Hepatocyte (in vitro differentiated cells): Measurements from ENCODE around the gene MECR. TPM values are rescaled to one million over a fixed set of nuclear protein-coding genes. Genes with fewer than 3 reads are reported as not detected.

Experiments used
- DNase-seq: peaks from one replicate; pipeline ENCODE4 v3.0.0-alpha.2; 2016; ENCODE audit warnings: low spot score
- H2AFZ ChIP-seq: fragments of 200-600 bp; sonication (generic); 2 replicates; pipeline ENCODE4 v1.6.0; 2016; ENCODE audit warnings: antibody characterized with exemption, mild to moderate bottlenecking
- H3K27ac ChIP-seq: fragments of 200-600 bp; sonication (generic); 2 replicates; pipeline ENCODE4 v1.5.1; 2016; ENCODE audit warnings: mild to moderate bottlenecking
- H3K27me3 ChIP-seq: fragments of 200-600 bp; sonication (generic); 2 replicates; pipeline ENCODE4 v1.6.1; 2016
- H3K36me3 ChIP-seq: fragments of 200-600 bp; sonication (generic); replicated peaks from 2 replicates; pipeline ENCODE4 v1.5.1; 2016; ENCODE audit warnings: low read depth; ENCODE audit not compliant: insufficient read depth
- H3K4me1 ChIP-seq: fragments of 200-600 bp; sonication (generic); 2 replicates; pipeline ENCODE4 v1.5.1; 2016; ENCODE audit warnings: mild to moderate bottlenecking, moderate library complexity; ENCODE audit not compliant: insufficient read depth
- H3K4me2 ChIP-seq: fragments of 200-600 bp; sonication (generic); 2 replicates; pipeline ENCODE4 v1.6.0; 2016
- H3K4me3 ChIP-seq: fragments of 200-600 bp; sonication (generic); 2 replicates; pipeline ENCODE4 v1.5.1; 2016; ENCODE audit warnings: mild to moderate bottlenecking
- H3K79me2 ChIP-seq: fragments of 200-600 bp; sonication (generic); 2 replicates; pipeline ENCODE4 v1.6.0; 2017; ENCODE audit warnings: mild to moderate bottlenecking
- H3K9me2 ChIP-seq: fragments of 200-600 bp; sonication (generic); replicated peaks from 2 replicates; pipeline ENCODE4 v1.6.0; 2017; ENCODE audit warnings: mild to moderate bottlenecking; ENCODE audit not compliant: insufficient read depth
- H3K9me3 ChIP-seq: fragments of 200-600 bp; sonication (generic); 2 replicates; pipeline ENCODE4 v1.5.1; 2016; ENCODE audit warnings: low read depth, mild to moderate bottlenecking
- H4K20me1 ChIP-seq: fragments of 200-600 bp; sonication (generic); 2 replicates; pipeline ENCODE4 v1.6.0; 2016; ENCODE audit warnings: mild to moderate bottlenecking; ENCODE audit not compliant: insufficient read depth, poor library complexity, severe bottlenecking
- CTCF ChIP-seq: fragments of 200-600 bp; sonication (generic); IDR thresholded peaks from 2 replicates; pipeline ENCODE4 v1.5.1; 2016; ENCODE audit warnings: antibody characterized with exemption, mild to moderate bottlenecking; ENCODE audit not compliant: poor library complexity
- EZH2 ChIP-seq: fragments of 200-600 bp; sonication (generic); IDR thresholded peaks from 2 replicates; pipeline ENCODE4 v1.6.1; 2016; ENCODE audit warnings: antibody characterized with exemption, mild to moderate bottlenecking, borderline replicate concordance
- EZH2phosphoT487 ChIP-seq: fragments of 200-600 bp; sonication (generic); IDR thresholded peaks from one replicate; pipeline ENCODE4 v1.6.1; 2018; ENCODE audit warnings: antibody characterized with exemption, mild to moderate bottlenecking, low read depth, moderate library complexity; ENCODE audit not compliant: unreplicated experiment, severe bottlenecking
- WGBS: methylation state at CpG from one replicate; pipeline ENCODE4 v1.1.6; 2016; ENCODE audit warnings: low lambda C conversion rate; ENCODE audit errors: missing lambda C conversion rate; 5-methylcytosine and 5-hydroxymethylcytosine counted together
- polyA plus RNA-seq: library from polyadenylated mRNA; unstranded; fragments of >200 nt; fragmentation: Nextera tagmentation; extraction: Ambion mirVana; gene quantifications from 2 replicates; pipeline ENCODE4 v1.2.1, GENCODE V29; 2016
- total RNA-seq: library from RNA; depleted of rRNA; stranded (reverse); fragments of >200 nt; gene quantifications from 2 replicates; pipeline ENCODE4 v1.2.3, GENCODE V29; 2014

MECR gene
- total and polyA plus RNA-seq, 2 experiments from 2014 or later = 14.2 to 35.2 TPM

- WGBS = 60% methylated on average over 1 of the region's 1 CpG
- no peaks in the 10 kb centered on the region for H3K27me3 ChIP-seq
These were observed 28.7 kb downstream of the MECR start for GRCh38 chr1:29202053-29202452.

GRCh38 chr1:29201595-29202051 is 29.1 kb downstream of the MECR start:
- Histone ChIP-seq H3K4me2 (no peak overlapping the region), H3K4me3 (no peak overlapping the region), H3K9me2 (no peaks in the 10 kb centered on the region), H3K4me1 (peaks cover 13% of the 10 kb centered on the region), H3K9me3 (no peaks in the 10 kb centered on the region), H3K27me3 (no peaks in the 10 kb centered on the region), H3K27ac (peak overlapping the region; percentile 91), H3K79me2 (no peaks in the 10 kb centered on the region), H3K36me3 (no peaks in the 10 kb centered on the region), H2AFZ (no peak overlapping the region), H4K20me1 (no peaks in the 10 kb centered on the region)
- 81% methylated on average over 6 of the region's 6 CpGs for WGBS
- no peak for TF ChIP-seq CTCF
- DNase-seq = no peak

More at GRCh38 chr1:29202053-29202452, 28.7 kb downstream of the MECR start:
- TF ChIP-seq CTCF (no peak), EZH2 (no peak), EZH2phosphoT487 (no peak)
- peak overlapping the region; percentile 25 for H2AFZ ChIP-seq
- H3K4me3 ChIP-seq = no peak overlapping the region
- no peaks in the 10 kb centered on the region for H3K79me2 ChIP-seq
- no peaks in the 10 kb centered on the region for H3K36me3 ChIP-seq
- peak overlapping the region; percentile 91 for H3K27ac ChIP-seq
- no peaks in the 10 kb centered on the region for H4K20me1 ChIP-seq
- no peaks in the 10 kb centered on the region for H3K9me2 ChIP-seq
- no peak overlapping the region for H3K4me2 ChIP-seq
- H3K9me3 ChIP-seq = no peaks in the 10 kb centered on the region
- peaks cover 13% of the 10 kb centered on the region for H3K4me1 ChIP-seq
- DNase-seq = no peak

- H3K4me3 ChIP-seq = no peak overlapping the region
- no peaks in the 10 kb centered on the region for H3K9me2 ChIP-seq
- H3K4me1 ChIP-seq = peaks cover 13% of the 10 kb centered on the region
- no peak overlapping the region for H2AFZ ChIP-seq
- peak overlapping the region; percentile 91 for H3K27ac ChIP-seq
- H3K79me2 ChIP-seq = no peaks in the 10 kb centered on the region
- WGBS = 83% methylated on average over 5 of the region's 5 CpGs
- H3K9me3 ChIP-seq = no peaks in the 10 kb centered on the region
- DNase-seq = peak; percentile 27
- H4K20me1 ChIP-seq = no peaks in the 10 kb centered on the region
- no peaks in the 10 kb centered on the region for H3K36me3 ChIP-seq
- H3K27me3 ChIP-seq = no peaks in the 10 kb centered on the region
- no peak for TF ChIP-seq EZH2phosphoT487
- no peak for TF ChIP-seq CTCF
- TF ChIP-seq EZH2 = no peak
- H3K4me2 ChIP-seq = no peak overlapping the region
These were observed 29.7 kb downstream of the MECR start for GRCh38 chr1:29200906-29201594.
